ENCODE data around the gene DOCK10.

- no peak for TF ChIP-seq CTCF (IDR thresholded peaks at IDR 0.05)
- no peak for TF ChIP-seq FOXK1 (CRISPR knock-in tag; IDR thresholded peaks at IDR 0.05)
- no peak for TF ChIP-seq CREB1 (CRISPR knock-in tag; IDR thresholded peaks at IDR 0.05)
- no peak for TF ChIP-seq TCF7 (CRISPR knock-in tag; IDR thresholded peaks at IDR 0.05; ENCODE audit: low read depth)
- TF ChIP-seq ELF4 (CRISPR knock-in tag; IDR thresholded peaks at IDR 0.05; ENCODE audit: low read depth), result no peak
- no peak for TF ChIP-seq NR2C2 (CRISPR knock-in tag; IDR thresholded peaks at IDR 0.05)
- TF ChIP-seq CBFB (CRISPR knock-in tag; IDR thresholded peaks at IDR 0.05; ENCODE audit: low read depth), result no peak
- no peak for TF ChIP-seq SMAD4 (CRISPR knock-in tag; IDR thresholded peaks at IDR 0.05)
- TF ChIP-seq CREM (CRISPR knock-in tag; IDR thresholded peaks at IDR 0.05), result no peak
These were observed 196.1 kb downstream of the DOCK10 start for GRCh38 chr2:224846161-224846560.
